Measurements from ENCODE around the gene TUBB3.
A peak's percentile ranks its signal among the peaks of the same experiment; 100 is the strongest.
"Not testable (repeated sequence)": the region's sequence is repeated elsewhere in the genome, so short reads cannot be mapped to it uniquely, and the experiment has no call there.

The TUBB3 gene

DNA sequence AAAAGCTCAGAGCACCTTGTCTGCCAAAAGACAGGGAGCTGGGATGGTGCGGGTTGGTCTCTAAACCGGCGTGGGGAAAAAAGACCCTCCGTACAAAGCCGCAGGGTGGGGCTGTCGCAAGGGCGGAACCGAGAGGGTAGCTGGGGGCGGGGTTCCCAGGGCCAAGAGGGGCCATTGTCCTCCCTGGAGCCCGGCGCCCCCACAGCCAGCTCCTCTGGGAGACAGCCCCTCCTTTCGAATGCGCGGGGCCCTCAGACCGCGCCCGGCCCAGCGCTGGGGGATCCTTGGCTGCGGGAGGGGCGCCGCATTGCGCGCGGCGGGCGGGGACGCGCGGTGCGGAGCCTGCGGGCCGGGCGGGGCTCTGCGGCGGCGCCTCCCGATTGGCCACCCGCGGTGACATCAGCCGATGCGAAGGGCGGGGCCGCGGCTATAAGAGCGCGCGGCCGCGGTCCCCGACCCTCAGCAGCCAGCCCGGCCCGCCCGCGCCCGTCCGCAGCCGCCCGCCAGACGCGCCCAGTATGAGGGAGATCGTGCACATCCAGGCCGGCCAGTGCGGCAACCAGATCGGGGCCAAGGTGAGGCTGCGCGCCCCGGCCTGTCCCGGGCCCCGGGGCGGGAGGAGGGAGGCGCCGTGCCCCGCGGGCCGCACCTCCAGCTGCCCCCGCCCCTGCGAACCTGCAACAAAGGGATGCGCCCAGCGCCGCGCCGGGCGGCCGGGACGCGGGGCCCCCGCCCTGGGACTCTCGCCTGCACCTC is at the start of gene TUBB3:
Gene TUBB3, plus strand, starts transcription at position 459 of the 756 bp plus-strand sequence. Its CDS starts 60 bp downstream, at position 519.
- TF ChIP-seq, protein P1, sequence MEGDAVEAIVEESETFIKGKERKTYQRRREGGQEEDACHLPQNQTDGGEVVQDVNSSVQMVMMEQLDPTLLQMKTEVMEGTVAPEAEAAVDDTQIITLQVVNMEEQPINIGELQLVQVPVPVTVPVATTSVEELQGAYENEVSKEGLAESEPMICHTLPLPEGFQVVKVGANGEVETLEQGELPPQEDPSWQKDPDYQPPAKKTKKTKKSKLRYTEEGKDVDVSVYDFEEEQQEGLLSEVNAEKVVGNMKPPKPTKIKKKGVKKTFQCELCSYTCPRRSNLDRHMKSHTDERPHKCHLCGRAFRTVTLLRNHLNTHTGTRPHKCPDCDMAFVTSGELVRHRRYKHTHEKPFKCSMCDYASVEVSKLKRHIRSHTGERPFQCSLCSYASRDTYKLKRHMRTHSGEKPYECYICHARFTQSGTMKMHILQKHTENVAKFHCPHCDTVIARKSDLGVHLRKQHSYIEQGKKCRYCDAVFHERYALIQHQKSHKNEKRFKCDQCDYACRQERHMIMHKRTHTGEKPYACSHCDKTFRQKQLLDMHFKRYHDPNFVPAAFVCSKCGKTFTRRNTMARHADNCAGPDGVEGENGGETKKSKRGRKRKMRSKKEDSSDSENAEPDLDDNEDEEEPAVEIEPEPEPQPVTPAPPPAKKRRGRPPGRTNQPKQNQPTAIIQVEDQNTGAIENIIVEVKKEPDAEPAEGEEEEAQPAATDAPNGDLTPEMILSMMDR (IDR thresholded peaks at IDR 0.05; ENCODE audit: insufficient read depth, low read length, missing control alignments): no peak
- ChIA-PET POLR2A (interaction anchor here (0.7 to 2.7 kb wide), 15 partner anchors 8 to 100 kb away, joined by 3 to 22 read pairs (median 4); partner anchors contain the start of gene TCF25), CTCF (interaction anchor here (1.1 to 4.9 kb wide), 2 partner anchors 11 to 45 kb away, joined by 3 to 34 read pairs; no protein-coding TSS in a partner anchor)
- H3K4me3 ChIP-seq (ENCODE audit: low read depth, low read length): peak within 1 kb of the TSS; percentile 83
- no peak for DNase-seq (ENCODE audit: low read depth, low spot score)

DNA sequence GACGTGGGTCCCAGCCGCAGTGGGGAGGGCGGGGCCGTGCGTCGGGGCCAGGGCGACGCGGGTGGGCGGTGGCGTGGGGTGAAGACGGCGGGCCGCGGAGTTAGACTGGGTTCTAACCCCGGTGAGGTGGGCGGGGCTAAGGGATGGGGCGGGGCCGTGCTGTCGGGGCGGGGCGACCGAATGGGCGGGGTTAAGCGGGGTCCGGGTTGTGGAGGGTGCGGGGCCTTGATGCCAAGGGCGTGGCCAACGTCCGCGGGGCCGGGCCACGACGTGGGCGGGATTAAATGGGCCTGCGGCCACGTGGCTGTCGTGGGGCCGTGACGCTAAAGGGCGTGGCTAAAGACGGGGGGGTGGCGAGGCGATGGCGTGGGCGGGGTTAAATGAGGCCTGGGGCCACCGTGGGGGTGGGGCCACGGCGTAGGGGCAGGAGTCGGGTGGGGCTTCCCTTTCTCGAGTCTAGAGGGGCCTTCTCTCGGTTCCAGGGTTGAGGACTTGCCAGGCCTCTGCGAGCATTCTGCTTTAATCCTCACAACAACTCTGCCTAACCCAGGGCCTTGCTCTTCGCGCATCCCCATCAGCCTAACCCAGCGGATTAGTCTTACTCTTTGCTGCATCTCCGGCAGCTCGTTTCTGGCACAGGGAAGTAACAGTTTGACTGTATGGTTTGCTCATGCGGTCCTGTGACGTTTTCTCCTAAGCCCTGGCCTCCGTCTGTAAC is 49.0 kb upstream of the TUBB3 start:
- TF ChIP-seq, protein P1 (IDR thresholded peaks at IDR 0.05; ENCODE audit: insufficient read depth, low read length, missing control alignments): no peak
- POLR2A ChIA-PET: interaction anchor here (0.5 to 2.5 kb wide), 5 partner anchors 11 to 259 kb away, joined by 3 to 22 read pairs (median 4); partner anchors contain the start of gene TUBB3
- DNase-seq (ENCODE audit: low read depth, low spot score): peak; percentile 69
- CTCF ChIA-PET: interaction anchor here (0.8 to 8.7 kb wide), 4 partner anchors 12 to 174 kb away, joined by 4 to 83 read pairs (median 10); partner anchors contain the start of gene MC1R
- H3K4me3 ChIP-seq (ENCODE audit: low read depth, low read length): peak overlapping the region; percentile 90

GRCh38 chr16:89879123-89879522 is 44.0 kb upstream of the TUBB3 start:
- POLR2A ChIA-PET; DNase-seq (ENCODE audit: low read depth, low spot score); H3K4me3 ChIP-seq (ENCODE audit: low read depth, low read length): not testable (repeated sequence)
- CTCF ChIA-PET: interaction anchor here (1.4 to 1.8 kb wide), 2 partner anchors 31 to 44 kb away, joined by 3 to 4 read pairs; partner anchors contain the start of gene TUBB3

GRCh38 chr16:89880477-89881367 is 42.4 kb upstream of the TUBB3 start:
- no peak overlapping the region for H3K4me3 ChIP-seq (ENCODE audit: low read depth, low read length)
- TF ChIP-seq, protein P1 (IDR thresholded peaks at IDR 0.05; ENCODE audit: insufficient read depth, low read length, missing control alignments): no peak
- DNase-seq (ENCODE audit: low read depth, low spot score): no peak
- ChIA-PET POLR2A (no interaction called here), CTCF (interaction anchor here (0.6 to 1.8 kb wide), 4 partner anchors 19 to 30 kb away, joined by 3 to 9 read pairs (median 3); no protein-coding TSS in a partner anchor)

DNA sequence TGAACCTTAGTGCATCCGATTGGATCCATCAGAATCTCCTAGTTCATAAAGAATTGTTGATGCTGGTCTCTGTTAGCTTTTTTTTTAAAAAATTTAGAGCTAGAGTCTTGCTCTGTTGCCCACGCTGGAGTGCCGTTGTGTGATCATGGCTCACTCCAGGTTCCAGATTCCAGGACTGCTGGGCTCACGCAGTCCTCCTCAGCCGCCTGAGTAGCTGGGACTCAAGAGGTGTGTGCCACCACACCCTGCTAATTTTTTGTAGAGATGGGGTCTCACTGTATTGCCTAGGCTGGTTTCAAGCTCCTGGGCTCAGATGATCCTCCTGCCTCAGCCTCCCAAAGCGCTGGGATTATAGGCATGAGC is 41.8 kb upstream of the TUBB3 start:
- CTCF ChIA-PET: interaction anchor here (1.0 to 1.8 kb wide), 2 partner anchors 25 to 29 kb away, joined by 3 to 9 read pairs; no protein-coding TSS in a partner anchor
- no peak overlapping the region for H3K4me3 ChIP-seq (ENCODE audit: low read depth, low read length)
- POLR2A ChIA-PET: no interaction called here
- no peak for DNase-seq (ENCODE audit: low read depth, low spot score)
- TF ChIP-seq, protein P1 (IDR thresholded peaks at IDR 0.05; ENCODE audit: insufficient read depth, low read length, missing control alignments): no peak
